Stimulated activated CD4-positive, alpha-beta T cell treated with anti-CD3 and anti-CD28 coated beads, Interleukin-12 subunit alpha, Interleukin-12 subunit beta, amount 100 ng/mL, for 48 hours (primary cell): ENCODE results near the gene SETBP1.

ENCODE experiments used
- DNase-seq, 3 donors: peaks; one replicate each; pipeline ENCODE4 v3.0.0-alpha.2; 2020; ENCODE audit warnings: low read depth in 2 of 3, low spot score in 1 of 3

The SETBP1 gene

GRCh38 chr18:44811572-44812125 lies 131.0 kb downstream of the SETBP1 start:
- no peak for DNase-seq

GRCh38 chr18:44812426-44812825 lies 131.7 kb downstream of the SETBP1 start:
- no peak for DNase-seq

- DNase-seq: no peak
Observed at GRCh38 chr18:44813586-44813985, 132.9 kb downstream of the SETBP1 start.

- DNase-seq: no peak
Observed at GRCh38 chr18:44815108-44815507, 134.4 kb downstream of the SETBP1 start.

GRCh38 chr18:44816050-44816449 lies 135.4 kb downstream of the SETBP1 start:
- DNase-seq: no peak

GRCh38 chr18:44816477-44816876 lies 135.8 kb downstream of the SETBP1 start:
- DNase-seq: no peak

GRCh38 chr18:44817831-44818473 lies 137.3 kb downstream of the SETBP1 start:
- DNase-seq: no peak

- DNase-seq: no peak
Observed at GRCh38 chr18:44818668-44819403, 138.1 kb downstream of the SETBP1 start.

- DNase-seq: no peak
Observed at GRCh38 chr18:44819944-44820510, 139.3 kb downstream of the SETBP1 start.

- no peak for DNase-seq
Observed at GRCh38 chr18:44821924-44822323, 141.2 kb downstream of the SETBP1 start.

GRCh38 chr18:44823286-44823685 lies 142.6 kb downstream of the SETBP1 start:
- DNase-seq: no peak

GRCh38 chr18:44823782-44824181 lies 143.1 kb downstream of the SETBP1 start:
- DNase-seq: peak in 1 of 3 donors; percentile 4

GRCh38 chr18:44824884-44825283 lies 144.2 kb downstream of the SETBP1 start:
- DNase-seq: no peak

GRCh38 chr18:44826418-44827259 lies 146.0 kb downstream of the SETBP1 start:
- no peak for DNase-seq

- DNase-seq: no peak
Observed at GRCh38 chr18:44828080-44828479, 147.4 kb downstream of the SETBP1 start.

GRCh38 chr18:44830581-44830980 lies 149.9 kb downstream of the SETBP1 start:
- DNase-seq: no peak

GRCh38 chr18:44833786-44834185 lies 153.1 kb downstream of the SETBP1 start:
- DNase-seq: no peak

GRCh38 chr18:44834867-44835469 lies 154.3 kb downstream of the SETBP1 start:
- DNase-seq: no peak

- no peak for DNase-seq
Observed at GRCh38 chr18:44835703-44836102, 155.0 kb downstream of the SETBP1 start.

GRCh38 chr18:44836263-44836662 lies 155.6 kb downstream of the SETBP1 start:
- no peak for DNase-seq
